T-helper 1 cell (primary cell): ENCODE results near the gene SNORC.
"Not testable (repeated sequence)": the region's sequence is repeated elsewhere in the genome, so short reads cannot be mapped to it uniquely, and the experiment has no call there.

Experiments used
- DNase-seq, 5 donors: peaks; one replicate each; pipeline ENCODE4 v3.0.0-alpha.2; 2012 to 2020
- total RNA-seq, 4 donors: gene quantifications; one replicate each; lab custom pipeline; 2026; lab: John Stamatoyannopoulos, UW

Gene SNORC
- 0 to 0.61 (median 0.06) reads per million in 4 donors for total RNA-seq

- no peak for DNase-seq
These were observed at the start of gene SNORC for GRCh38 chr2:232870018-232870765. TSS of gene SNORC (plus strand) at chr2:232870264. CDS start at chr2:232870342, 78 bp downstream.

GRCh38 chr2:232829988-232830387 lies 40.1 kb upstream of the SNORC start:
- DNase-seq = no peak

DNA sequence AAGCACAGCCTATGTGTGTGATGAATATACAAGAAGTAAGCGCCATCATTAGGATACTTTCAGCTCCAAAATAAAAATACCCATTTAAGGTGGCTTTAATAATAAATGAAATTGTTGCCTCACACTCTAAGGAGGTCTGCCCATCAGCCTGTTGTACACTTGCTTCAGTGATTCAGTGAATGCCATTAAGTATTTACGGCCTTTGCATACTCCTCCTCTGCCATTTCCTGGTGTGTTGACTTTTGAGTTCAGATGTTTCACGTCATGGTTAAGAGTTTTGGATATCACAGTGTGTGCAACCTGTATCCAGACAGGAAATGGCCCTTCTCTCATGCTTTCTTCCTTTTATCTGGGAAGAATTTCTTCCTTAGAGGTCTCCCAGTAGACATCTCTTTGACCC lies 38.6 kb upstream of the SNORC start:
- no peak for DNase-seq

DNA sequence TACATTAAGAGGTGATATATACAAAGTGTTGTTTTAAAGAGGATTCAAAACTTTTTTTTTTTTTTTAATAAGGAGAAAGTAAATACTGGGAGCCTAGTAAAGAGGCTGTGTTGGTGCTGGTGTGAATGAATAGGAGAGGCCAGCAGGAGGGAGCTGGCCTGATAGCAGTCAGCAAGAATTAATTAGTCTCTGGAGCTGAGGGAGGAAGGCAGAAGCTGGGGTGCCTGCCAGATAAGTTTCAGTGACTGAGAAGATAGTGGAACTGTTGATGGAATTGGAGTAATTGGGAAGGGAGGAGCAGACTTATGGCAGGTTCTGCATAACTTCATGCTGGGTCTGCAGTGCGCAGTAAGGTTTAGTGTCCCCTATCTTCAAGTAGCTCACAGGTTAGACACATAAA lies 36.2 kb upstream of the SNORC start:
- no peak for DNase-seq

DNA sequence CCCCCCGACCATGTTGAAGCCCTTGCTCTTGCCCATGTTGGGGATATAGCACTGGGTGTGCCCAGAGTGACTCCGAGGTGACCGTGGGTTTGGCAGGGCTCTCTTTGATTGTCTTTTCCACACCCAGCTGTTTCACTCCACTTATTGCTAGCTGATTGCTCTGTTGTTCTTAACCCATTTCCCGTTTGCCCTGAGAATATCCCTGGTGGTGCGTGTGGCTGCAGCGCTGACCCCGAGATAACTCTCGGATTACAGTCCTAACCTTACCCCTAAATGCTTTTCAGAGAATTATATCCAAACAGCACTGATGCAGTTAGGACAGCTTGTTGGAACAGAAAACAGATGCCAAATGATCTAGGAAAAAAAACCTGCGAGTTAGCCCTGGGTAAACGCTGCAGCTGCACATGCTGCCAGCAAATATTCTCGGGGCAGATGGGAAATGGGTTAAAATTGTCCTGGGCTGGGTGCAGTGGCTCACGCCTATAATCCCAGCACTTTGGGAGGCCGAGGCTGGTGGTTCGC lies 34.3 kb upstream of the SNORC start:
- DNase-seq = no peak

DNA sequence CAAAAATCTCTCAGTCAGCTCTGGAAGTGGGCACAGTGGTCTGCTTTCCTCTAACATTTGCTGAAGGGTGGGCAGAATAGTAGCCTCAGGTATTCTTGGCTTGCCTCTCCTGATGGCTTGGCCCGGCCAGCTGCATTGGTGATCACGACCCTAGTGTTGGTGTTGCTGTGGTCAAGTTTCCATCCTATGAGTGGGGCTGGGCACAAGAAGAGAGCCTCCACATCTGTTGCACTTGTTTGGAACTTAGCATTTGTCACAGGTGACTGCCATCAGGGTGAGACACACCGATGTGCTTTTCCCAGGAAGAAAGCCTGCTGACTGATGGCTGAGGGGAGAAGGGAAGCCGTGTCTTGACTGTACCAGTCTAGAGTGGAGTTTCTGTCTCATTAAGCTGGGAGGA lies 33.1 kb upstream of the SNORC start:
- DNase-seq = no peak

DNA sequence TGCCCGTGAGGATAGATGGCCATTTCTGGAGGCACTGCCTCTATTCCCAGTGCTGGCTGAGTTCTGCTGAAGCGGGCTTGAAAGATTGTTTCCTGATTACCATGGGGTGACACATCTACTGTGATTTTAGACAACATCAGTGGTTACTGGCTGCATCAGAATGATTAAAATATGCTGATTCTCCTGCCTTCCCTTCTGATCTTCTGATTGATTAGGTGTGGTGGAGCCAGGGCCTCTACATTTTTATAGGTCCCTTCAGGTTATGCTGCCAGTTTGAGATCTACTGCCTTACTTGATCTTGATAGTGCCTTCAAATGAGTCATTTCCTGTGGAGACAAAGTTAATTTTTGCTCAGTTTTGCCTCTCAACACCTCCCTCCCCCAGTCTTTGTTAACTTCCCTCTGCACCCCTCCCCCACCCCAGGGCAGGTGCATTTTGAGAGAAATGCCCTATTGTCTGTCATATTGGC lies 31.6 kb upstream of the SNORC start:
- peak; percentile 29 to 82 (median 44) for DNase-seq

- no peak for DNase-seq
These were observed 30.5 kb upstream of the SNORC start for GRCh38 chr2:232839411-232840079.

DNA sequence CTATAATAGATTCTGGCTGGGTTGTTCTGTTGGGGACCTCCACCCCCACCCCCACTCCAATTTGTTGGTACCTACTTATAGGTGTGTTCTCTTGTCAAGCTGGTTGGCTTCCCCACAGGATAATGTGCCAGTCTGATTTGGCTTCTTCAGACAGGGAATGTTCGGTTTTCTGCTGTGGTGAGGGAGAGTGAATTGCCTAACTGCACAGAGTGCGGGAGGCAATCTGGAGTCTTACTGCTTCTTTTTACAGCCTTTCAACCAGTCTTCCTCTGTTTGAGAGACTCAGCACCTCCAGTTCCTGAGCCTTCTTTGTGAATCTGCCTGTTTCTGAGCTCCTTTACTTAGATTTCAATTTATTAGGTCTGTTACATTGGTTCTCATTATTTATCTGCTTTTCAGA lies 27.4 kb upstream of the SNORC start:
- DNase-seq = no peak

GRCh38 chr2:232843834-232844233 lies 26.2 kb upstream of the SNORC start:
- no peak for DNase-seq

- no peak for DNase-seq
These were observed 24.0 kb upstream of the SNORC start for GRCh38 chr2:232846055-232846454.

DNA sequence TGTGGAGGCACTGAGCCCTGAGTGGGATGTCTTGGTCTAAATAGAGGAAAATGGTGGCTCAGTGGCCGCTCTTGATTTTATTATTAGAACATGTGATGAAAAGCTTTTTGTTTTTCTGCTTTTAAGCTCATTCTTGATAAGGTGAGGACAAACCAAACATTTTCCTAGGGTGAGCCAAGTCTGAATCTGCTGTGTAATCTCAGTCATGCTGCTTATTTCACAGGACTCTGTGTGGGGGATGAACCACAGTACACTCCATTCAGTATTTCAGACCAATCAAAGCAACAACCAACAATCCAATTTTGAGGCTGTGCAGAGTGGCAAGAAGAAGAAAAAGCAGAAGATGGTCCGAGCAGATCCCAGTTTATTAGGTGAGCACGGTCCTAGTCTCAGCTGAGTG lies 20.0 kb upstream of the SNORC start:
- no peak for DNase-seq

DNA sequence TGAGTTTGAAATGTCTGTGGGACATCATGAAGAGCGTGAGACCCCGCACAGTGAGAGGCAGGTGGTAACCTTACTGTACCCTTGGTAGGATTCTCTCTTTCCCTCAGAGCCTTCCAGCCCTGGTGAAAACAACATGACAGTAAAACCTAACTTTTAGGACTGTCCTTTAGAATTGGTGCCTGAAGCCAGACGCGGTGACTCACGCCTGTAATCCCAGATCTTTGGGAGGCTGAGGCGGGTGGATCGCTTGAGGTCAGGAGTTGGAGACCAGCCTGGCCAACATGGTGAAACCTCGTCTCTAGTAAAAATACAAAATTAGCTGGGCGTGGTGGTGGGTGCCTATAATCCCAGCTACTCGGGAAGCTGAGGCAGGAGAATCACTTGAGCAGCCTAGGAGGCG lies 18.0 kb upstream of the SNORC start:
- DNase-seq = not testable (repeated sequence)

- DNase-seq = no peak
These were observed 17.4 kb upstream of the SNORC start for GRCh38 chr2:232852676-232853075.

GRCh38 chr2:232854082-232854481 lies 16.0 kb upstream of the SNORC start:
- DNase-seq = no peak

DNA sequence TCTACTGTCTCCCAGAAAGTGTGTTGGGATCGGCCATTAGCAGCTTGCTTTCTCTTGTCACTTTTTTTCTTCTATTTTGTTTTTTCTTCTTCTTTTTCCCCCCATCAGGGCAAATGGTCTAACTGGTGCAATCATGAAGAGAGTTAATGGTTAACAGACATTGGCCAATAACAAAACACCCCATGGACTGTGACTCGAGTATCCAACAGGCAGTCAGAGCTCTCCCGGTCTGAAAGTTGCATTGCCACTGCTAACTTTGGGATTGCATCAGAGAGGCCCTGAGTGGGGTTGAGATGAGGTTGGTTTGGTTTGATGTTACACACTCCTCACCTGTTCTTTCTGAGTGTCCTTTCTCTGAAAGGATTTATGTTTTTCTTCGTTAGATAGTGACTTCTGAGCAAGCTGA lies 12.9 kb upstream of the SNORC start:
- DNase-seq = no peak

- DNase-seq = no peak
These were observed 10.6 kb upstream of the SNORC start for GRCh38 chr2:232859385-232859916.

DNA sequence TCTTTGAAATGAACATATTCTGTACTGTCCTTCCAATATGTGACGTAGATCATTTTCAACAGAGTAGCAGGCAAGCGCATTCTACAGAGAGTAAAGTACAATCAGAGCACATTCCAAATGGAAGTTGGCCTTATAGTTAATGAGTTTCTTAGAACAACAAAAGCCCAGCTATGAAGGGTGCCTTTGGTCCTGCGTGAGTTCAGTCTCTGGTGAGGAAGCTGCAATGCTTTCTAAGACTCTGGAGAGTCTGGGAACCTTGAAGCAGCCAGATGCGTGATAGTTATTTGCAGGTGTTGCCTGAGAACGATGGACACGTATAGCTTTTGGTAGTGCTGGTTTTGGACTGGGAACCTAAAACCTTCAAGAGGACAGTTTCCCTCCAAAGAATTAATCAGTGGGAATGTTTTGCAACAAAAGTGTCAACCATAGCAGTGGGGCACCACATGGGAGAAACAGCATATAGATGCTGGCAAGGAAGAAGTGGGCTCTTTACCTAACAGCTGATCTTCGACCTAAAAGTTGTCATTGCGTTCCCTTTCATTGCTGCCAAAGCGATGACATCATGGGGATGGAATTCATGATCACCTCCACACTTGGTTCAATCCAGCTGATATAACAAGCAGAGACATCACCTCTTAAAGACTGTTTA lies 9.3 kb upstream of the SNORC start:
- no peak for DNase-seq

DNA sequence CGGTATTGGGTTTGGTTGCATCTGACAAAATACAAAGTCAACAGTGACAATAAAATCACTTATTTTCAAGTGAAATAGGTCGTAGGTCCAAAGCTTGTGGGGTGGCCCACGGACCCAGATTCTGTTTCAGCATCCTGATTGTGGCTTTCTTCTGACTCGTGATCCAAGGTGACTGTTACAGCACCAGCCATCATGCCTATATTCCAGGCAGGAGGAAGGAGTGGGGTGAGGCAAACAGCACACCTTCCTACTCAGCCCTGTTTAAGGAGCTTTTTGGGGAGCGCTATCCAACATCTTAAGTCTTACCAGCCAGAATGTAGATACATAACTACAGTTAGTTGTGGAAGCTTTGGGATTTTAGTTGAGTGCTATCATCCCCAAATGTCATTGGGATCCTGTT lies 8.7 kb upstream of the SNORC start:
- DNase-seq = no peak

- no peak for DNase-seq
These were observed 6.1 kb upstream of the SNORC start for GRCh38 chr2:232863996-232864395.

DNA sequence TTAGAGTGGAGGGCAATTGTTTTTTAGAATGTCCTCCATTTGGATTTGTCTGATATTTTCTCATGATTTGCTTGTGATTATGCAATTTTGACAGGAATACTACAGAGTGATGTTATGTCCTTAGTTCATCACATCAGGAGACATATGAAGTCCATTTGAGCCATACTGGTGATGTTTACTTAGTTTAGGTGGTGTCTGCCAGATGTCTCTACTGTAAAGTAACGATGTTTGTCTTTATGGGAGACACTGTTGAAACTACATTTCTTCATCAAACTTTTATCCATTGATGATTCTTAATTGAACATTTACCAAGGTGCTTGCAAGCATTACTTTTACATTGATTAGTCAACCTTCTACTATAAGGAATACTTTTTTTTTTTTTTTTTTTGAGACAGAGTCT lies 4.9 kb upstream of the SNORC start:
- no peak for DNase-seq

DNA sequence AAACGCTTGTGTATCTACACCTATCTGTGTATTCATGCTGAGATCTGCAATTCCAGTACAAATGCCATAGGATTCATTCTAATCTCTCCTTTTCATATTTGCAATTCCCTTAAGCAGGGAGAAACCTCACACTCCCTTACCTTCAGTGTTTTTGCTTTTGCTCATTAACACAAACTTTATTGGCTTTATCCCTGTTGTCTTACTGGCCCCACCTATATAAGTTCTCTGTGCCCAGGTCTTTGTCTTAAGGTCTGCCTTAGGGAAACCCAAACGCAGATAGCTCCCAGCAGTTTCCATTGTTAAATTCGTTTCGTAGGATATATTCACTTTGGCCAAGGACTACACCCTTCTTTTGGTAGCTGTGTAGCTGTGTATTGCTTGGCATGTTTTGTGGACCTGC lies 4.0 kb upstream of the SNORC start:
- DNase-seq = no peak
